Esophagus (tissue), 2 donors: Measurements from ENCODE around the gene RAB22A. TPM values are rescaled to one million over a fixed set of nuclear protein-coding genes. Genes with fewer than 3 reads are reported as not detected.
"Not testable (repeated sequence)": the region's sequence is repeated elsewhere in the genome, so short reads cannot be mapped to it uniquely, and the experiment has no call there.

Source experiments
- H3K27ac ChIP-seq, 2 donors: one replicate each; pipeline ENCODE4 v1.5.1; 2013; ENCODE audit warnings: low read depth in 2 of 2, mild to moderate bottlenecking in 2 of 2, inconsistent platforms in 1 of 2, low read length in 1 of 2, moderate library complexity in 1 of 2
- H3K27me3 ChIP-seq, 2 donors: one replicate each; pipeline ENCODE4 v1.6.1; 2013; ENCODE audit warnings: low read length in 2 of 2, control low read depth in 1 of 2, mild to moderate bottlenecking in 1 of 2; ENCODE audit not compliant: insufficient read depth in 2 of 2, control insufficient read depth in 1 of 2
- H3K36me3 ChIP-seq, 2 donors: one replicate each; pipeline ENCODE4 v1.6.1; 2013; ENCODE audit warnings: low read length in 1 of 2; ENCODE audit not compliant: control insufficient read depth in 2 of 2, insufficient read depth in 2 of 2
- H3K4me1 ChIP-seq, 2 donors: one replicate each; pipeline ENCODE4 v1.6.1; 2013; ENCODE audit warnings: low read length in 1 of 2; ENCODE audit not compliant: control insufficient read depth in 2 of 2, insufficient read depth in 2 of 2
- H3K4me3 ChIP-seq, 2 donors: one replicate each; pipeline ENCODE4 v1.5.1; 2013; ENCODE audit warnings: low read length in 2 of 2, mild to moderate bottlenecking in 2 of 2, low read depth in 1 of 2, moderate library complexity in 1 of 2
- H3K9me3 ChIP-seq, 2 donors: one replicate each; pipeline ENCODE4 v1.6.1; 2013; ENCODE audit warnings: mild to moderate bottlenecking in 2 of 2, low read depth in 1 of 2, low read length in 1 of 2, moderate library complexity in 1 of 2; ENCODE audit not compliant: control insufficient read depth in 2 of 2, insufficient read depth in 1 of 2
- WGBS, 2 donors: extraction: QIAGEN DNeasy Blood & Tissue Kit; methylation state at CpG; one replicate each; pipeline ENCODE4 v1.1.7; 2013; 5-methylcytosine and 5-hydroxymethylcytosine counted together
- polyA plus RNA-seq, 2 donors: library from polyadenylated mRNA; stranded (reverse); fragments of 200-250 nt; gene quantifications; one replicate each; pipeline ENCODE4 v1.2.3, GENCODE V29; 2013
- donor health status: healthy with polysubstance abuse.
- donor health status: Bipolar disorder and iron deficiency.

The RAB22A gene
- polyA plus RNA-seq, 2 donors: 9.4 to 9.7 TPM

- H3K27me3 ChIP-seq, H3K4me1 ChIP-seq, H3K27ac ChIP-seq, H3K36me3 ChIP-seq, H3K9me3 ChIP-seq, H3K4me3 ChIP-seq: not testable (repeated sequence)
- WGBS, 2 donors: 97 to 98% methylated on average over 20 to 26 of the region's 26 CpGs
Measured at GRCh38 chr20:58414786-58415185, 105.3 kb downstream of the RAB22A start.

DNA sequence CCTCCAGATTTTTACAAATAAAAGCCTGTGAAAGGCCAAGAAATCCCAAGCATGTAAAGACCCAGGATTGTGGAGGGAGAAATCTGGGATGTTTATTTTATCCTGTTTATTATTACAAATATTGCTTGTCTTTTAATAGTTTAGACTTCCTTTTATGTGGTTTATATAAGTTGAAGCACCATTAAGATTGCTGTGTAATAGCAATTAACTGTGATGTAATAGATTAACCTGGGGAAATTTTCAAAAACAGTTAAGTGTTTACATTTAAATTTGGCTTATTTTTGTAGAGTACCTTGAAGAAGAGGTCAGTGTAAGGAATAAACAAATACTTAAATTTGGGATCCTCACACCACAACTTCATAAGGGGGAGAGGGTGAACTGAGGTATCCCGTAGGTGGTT lies 106.5 kb downstream of the RAB22A start:
- H3K36me3 ChIP-seq: peaks cover 2 to 3% of the 10 kb centered on the region in 2 donors
- no peaks in the 10 kb centered on the region for H3K4me1 ChIP-seq
- 76 to 96% methylated on average over 1 of the region's 1 CpG for WGBS, 2 donors
- H3K4me3 ChIP-seq: no peak overlapping the region
- H3K27me3 ChIP-seq: no peaks in the 10 kb centered on the region
- H3K27ac ChIP-seq: no peak overlapping the region
- no peaks in the 10 kb centered on the region for H3K9me3 ChIP-seq

- H3K27ac ChIP-seq: no peak overlapping the region
- H3K36me3 ChIP-seq: peaks cover 2 to 3% of the 10 kb centered on the region in 2 donors
- no peaks in the 10 kb centered on the region for H3K4me1 ChIP-seq
- no peaks in the 10 kb centered on the region for H3K27me3 ChIP-seq
- WGBS, 2 donors: 68 to 78% methylated on average over 2 of the region's 2 CpGs
- H3K9me3 ChIP-seq: no peaks in the 10 kb centered on the region
- H3K4me3 ChIP-seq: no peak overlapping the region
Measured at GRCh38 chr20:58416835-58417234, 107.3 kb downstream of the RAB22A start.

Other genes starting within 250 kb of the RAB22A start
- not detected for gene ANKRD60, start 81.1 kb upstream of the RAB22A start, polyA plus RNA-seq
- 10 to 100 TPM; 19.7 to 20.2 TPM for gene VAPB, start 79.5 kb downstream of the RAB22A start, polyA plus RNA-seq
- under 1 TPM; 0.06 to 0.09 TPM for gene APCDD1L, start 205.7 kb downstream of the RAB22A start, polyA plus RNA-seq